Neural cell (in vitro differentiated cells): Measurements from ENCODE around the gene CLEC16A.

ENCODE experiments used
- CTCF ChIP-seq: fragments of 450-650 bp; IDR thresholded peaks from 2 replicates; pipeline ENCODE4 v1.5.1; 2014; ENCODE audit warnings: antibody characterized with exemption, mild to moderate bottlenecking, moderate library complexity; ENCODE audit not compliant: poor library complexity, severe bottlenecking
- EP300 ChIP-seq: fragments of 450-650 bp; conservative IDR thresholded peaks from 2 replicates; pipeline ENCODE4 v1.6.1; 2014; ENCODE audit warnings: antibody characterized with exemption, mild to moderate bottlenecking, moderate library complexity; ENCODE audit not compliant: poor library complexity, severe bottlenecking
- MXI1 ChIP-seq: fragments of 450-650 bp; conservative IDR thresholded peaks from 2 replicates; pipeline ENCODE4 v1.6.1; 2014; ENCODE audit warnings: antibody characterized with exemption, mild to moderate bottlenecking; ENCODE audit not compliant: poor library complexity, severe bottlenecking
- POLR2AphosphoS5 ChIP-seq: IDR thresholded peaks from 2 replicates; pipeline ENCODE4 v1.6.1; 2012
- TAF1 ChIP-seq: IDR thresholded peaks from 2 replicates; pipeline ENCODE4 v1.6.1; 2012; ENCODE audit warnings: low read depth

GRCh38 chr16:11076259-11077018, 132.1 kb downstream of the CLEC16A start:
- TF ChIP-seq MXI1 (no peak), POLR2AphosphoS5 (no peak), CTCF (no peak), TAF1 (no peak), EP300 (no peak)
